Epithelial cell of prostate (primary cell): Measurements from ENCODE around the gene BAIAP3.

Experiments
- DNase-seq: peaks from one replicate; pipeline ENCODE4 v3.0.0-alpha.2; 2011; ENCODE audit warnings: low read depth, low spot score
- H3K27ac ChIP-seq: fragments of 450-650 bp; 2 replicates; pipeline ENCODE4 v1.5.1; 2017; ENCODE audit warnings: mild to moderate bottlenecking

BAIAP3 gene

DNA sequence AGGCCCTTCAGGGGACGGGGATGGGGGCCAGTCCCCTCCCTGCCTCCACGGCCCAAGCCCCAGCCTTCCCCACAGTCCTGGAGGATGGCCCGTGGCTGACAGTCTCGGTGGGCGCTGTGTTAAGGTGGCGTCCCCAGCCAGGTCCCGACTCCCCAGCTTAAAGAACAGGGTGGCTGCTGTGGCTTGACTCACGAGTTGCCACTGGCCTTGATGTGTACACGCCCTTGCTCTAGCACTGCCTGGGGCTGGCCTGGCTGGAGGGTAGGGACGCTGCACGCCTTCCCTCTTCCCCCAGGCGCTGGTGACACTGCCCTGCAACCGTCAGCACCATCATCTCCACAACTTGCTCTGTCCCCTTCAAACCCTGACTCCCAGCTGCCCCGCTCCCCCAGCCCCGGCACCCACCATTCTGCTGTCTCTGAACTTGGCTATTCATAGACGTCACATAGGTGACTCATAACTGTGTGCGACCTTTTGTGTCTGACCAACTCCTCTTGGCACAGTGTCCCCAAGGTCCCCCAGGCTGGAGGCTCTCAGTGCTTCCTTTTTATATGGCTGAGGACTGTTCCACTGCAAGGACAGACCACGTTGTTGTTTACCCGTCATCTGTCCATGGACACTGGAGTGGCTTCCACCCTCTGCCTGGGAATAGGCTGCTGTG is 24.6 kb downstream of the BAIAP3 start:
- no peak for DNase-seq
- H3K27ac ChIP-seq: no peak overlapping the region

- no peak overlapping the region for H3K27ac ChIP-seq
- no peak for DNase-seq
These were observed 28.4 kb downstream of the BAIAP3 start for GRCh38 chr16:1361685-1362360.

GRCh38 chr16:1362807-1363206 is 29.4 kb downstream of the BAIAP3 start:
- H3K27ac ChIP-seq: no peak overlapping the region
- no peak for DNase-seq

- no peak for DNase-seq
- no peak overlapping the region for H3K27ac ChIP-seq
These were observed 30.1 kb downstream of the BAIAP3 start for GRCh38 chr16:1363501-1364041.

DNA sequence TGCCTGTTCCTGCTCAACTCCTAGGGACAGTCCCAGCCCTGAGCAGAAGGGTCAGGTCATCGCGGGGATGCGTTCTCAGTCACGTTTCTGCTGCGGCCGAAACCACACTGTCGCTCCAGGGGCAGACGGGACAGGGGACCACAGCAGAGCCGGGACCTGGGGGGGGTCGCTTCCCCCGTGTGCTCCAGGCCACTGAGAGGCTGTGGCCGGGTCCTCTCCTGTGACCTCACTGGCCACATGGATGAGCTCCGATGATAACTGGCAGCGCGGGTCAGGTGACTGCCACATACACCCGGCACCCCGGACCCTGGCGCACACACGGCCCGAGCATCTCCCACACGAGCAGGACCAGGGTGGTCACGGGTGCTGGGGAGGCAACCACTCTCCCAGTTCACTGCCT is 31.1 kb downstream of the BAIAP3 start:
- DNase-seq: no peak
- H3K27ac ChIP-seq: no peak overlapping the region

- DNase-seq: no peak
- no peak overlapping the region for H3K27ac ChIP-seq
These were observed 32.7 kb downstream of the BAIAP3 start for GRCh38 chr16:1366060-1366711.

DNA sequence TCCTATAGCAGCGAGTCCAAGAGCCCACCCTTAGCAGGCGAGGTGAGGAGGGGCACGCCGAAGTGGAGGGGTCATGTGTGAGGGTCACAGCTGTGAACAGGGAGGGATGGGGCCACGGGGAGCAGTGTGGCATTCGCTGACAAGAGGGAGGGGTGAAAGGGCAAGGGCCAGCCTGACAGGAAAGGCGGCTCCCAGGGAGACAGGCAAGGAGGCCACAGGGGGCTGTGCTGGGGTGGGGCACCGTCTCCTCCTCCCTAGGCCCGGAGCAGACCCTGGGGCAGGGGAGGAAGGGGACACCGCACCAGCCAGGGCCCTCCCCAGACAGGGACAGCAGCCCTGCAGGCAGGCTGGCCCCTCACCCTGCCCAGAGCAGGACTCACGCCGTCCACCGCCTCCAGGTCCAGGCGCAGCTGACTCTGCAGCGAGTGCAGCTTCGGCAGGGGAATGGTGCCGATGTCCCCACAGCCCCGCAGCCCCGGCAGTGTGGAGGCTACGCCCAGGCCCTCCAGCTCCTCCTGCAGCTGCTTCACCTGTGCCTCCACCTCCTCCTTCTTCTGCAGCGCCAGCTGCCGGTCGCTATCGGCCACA is 33.4 kb downstream of the BAIAP3 start:
- no peak for DNase-seq
- no peak overlapping the region for H3K27ac ChIP-seq

GRCh38 chr16:1367486-1368174 is 34.2 kb downstream of the BAIAP3 start:
- no peak overlapping the region for H3K27ac ChIP-seq
- no peak for DNase-seq

- DNase-seq: no peak
- no peak overlapping the region for H3K27ac ChIP-seq
These were observed 37.9 kb downstream of the BAIAP3 start for GRCh38 chr16:1371054-1371978.

- DNase-seq: no peak
- H3K27ac ChIP-seq: no peak overlapping the region
These were observed 39.0 kb downstream of the BAIAP3 start for GRCh38 chr16:1372292-1372950.

DNA sequence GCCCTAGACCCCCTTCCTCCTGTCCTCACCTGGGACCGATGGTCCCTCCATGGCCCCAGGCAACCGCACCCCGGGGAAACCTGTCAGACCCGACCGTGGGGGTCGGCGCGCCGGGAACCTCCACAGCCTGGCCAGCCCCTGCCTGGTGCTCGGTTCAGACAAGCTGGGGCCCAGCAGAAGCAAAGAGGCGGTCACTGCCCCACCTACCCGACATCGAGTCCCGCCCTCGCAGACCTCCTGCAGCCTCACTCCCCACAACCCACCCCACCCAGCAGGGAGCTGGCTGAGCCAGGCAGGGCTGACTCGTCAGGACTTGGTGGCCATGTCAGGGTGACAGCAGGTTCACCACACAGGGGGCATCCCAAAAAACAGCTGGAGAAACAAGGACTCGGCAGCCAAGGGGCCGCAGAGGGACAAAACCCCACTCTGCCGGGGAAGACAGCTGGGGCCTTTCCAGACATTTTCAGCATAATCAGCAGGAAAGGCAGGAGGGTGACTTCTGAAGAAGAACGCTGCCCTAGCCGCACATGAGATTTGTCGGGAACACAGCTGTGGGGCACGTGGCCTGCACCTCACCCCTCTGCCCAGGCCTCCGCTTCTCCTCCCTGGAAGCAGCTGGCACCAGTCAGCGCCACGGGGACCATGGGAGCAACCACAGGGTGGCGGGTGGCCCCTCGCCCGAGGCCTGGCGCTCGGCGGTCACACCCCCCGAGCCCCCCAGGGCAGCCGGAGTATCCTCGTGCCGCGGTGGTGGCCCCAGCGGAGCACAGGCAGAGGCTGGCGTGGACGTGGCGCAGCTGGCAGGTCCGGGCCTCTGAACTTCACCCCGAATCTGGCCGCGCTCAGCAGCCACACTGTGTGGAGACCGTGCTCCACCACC is 41.2 kb downstream of the BAIAP3 start:
- no peak for DNase-seq
- H3K27ac ChIP-seq: no peak overlapping the region

GRCh38 chr16:1375298-1375640 is 41.8 kb downstream of the BAIAP3 start:
- no peak overlapping the region for H3K27ac ChIP-seq
- DNase-seq: no peak

DNA sequence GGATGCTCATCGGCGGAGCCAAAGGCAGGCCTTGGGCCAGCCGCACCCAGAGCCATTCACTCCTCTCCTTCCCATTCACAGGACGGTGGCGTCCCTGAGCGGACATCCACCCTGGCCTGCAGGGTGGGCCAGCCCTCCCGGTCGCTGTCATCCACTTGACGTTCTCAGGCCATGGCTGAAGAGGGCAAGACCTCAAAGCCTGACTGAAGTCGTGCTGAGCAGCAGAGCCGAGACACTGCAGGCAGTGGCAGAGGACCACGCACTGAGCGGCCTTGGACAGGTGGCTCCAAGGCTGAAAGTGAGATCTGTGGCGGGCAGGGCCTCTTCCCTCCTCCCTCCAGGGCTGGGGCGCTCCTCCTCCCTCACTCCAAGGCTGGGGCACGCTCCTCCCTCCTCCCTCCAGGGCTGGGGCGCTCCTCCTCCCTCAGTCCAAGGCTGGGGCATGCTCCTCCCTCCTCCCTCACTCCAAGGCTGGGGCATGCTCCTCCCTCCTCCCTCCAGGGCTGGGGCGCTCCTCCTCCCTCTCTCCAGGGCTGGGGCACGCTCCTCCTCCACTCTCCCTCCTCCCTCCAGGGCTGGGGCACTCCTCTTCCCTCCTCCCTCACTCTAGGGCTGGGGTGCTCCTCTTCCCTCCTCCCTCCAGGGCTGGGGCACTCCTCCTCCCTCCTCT is 42.4 kb downstream of the BAIAP3 start:
- no peak overlapping the region for H3K27ac ChIP-seq

DNA sequence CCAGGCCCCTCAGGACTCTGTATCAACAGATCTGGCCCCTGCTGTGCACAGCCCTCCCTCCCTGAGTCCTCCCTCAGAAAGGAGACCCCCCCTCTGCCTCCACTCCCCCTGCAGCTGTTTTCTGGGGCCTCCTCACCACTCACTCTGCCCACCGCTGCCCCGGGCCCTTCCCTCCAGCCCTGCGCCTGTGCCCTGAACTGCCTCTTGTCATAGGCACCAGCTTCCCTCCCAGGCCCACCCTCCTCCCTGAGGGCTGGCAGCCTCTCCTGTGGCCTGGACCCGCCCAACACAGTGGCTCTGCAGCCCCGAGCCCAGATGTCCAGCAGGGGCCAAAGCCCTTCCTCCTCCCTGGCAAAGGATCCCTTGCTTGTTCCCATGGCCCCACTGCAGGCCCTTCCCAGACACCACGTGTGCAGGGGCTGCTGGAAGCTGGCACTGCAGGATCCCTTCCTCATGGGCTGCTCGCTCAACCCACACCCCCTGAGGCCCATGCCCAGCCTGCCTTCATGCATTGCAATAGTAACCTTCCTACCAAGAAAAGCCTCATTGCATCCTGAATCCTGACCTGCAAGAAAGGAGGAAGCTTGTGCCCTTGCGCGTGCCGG is 44.1 kb downstream of the BAIAP3 start:
- DNase-seq: no peak
- no peak overlapping the region for H3K27ac ChIP-seq

More for the DNA sequence above, 42.4 kb downstream of the BAIAP3 start:
- no peak for DNase-seq

DNA sequence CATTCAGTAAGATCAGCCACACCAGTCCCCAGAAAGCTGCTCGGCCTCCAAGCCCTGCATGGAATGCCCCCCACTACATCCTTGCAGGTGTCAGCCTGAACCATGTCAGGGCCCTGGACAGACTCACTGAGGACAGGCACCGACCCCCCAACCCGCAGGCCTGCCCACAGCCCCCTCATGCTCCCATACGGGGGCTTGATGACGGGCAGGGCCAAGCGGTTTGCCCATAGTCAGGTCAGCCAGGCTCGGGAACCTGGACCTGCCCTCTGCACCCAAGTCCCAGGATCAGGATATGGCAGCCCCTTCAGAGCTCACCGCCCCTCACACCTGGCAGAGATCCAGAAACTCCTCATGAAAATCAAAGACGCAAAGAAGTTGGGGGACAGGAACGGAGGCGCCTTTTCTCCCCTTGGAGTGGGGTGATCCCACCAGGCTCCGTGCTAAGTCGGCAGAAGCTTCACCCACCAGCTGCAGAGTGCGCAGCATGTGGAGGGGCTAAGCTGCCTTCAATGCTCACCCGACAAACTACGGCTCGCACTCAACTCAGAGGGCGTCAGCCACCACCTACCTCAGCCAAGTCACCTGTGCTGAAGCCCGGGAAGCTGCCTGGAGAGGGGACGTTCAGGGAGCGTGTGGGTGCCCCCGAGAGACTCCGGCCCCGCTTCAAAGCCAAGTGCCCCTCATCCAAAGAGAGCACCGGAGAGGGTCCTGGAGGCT is 44.8 kb downstream of the BAIAP3 start:
- peak overlapping the region; percentile 56 for H3K27ac ChIP-seq
- no peak for DNase-seq

DNA sequence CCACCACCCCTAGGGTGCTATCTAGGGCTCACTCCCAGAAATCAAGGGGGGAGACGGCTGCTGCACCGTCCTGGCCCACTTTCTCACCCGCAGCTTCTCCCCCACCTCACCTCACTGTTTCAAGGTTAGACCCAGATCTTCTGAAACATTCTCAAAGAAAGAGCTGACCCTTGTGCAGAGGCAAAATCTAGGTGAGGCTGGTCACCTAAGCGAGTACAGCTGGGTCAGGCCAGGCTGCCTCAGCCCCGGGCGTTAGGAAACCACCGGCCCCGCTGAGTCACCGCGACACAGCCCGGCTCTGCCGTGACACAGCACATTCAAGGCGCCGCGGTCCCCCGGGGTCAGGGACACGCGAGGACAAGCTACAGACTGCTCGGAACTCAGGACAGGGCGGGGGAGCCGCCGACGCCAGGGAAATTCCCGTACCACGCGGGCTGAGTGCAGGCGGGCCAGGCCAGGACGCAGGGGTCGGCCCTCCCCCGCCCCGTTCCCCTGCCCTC is 45.4 kb downstream of the BAIAP3 start:
- DNase-seq: peak; percentile 29
- peak overlapping the region; percentile 56 for H3K27ac ChIP-seq
